ENCODE data around the gene ZNF224. TPM values are rescaled to one million over a fixed set of nuclear protein-coding genes. Genes with fewer than 3 reads are reported as not detected.

The ZNF224 gene
- total and polyA plus RNA-seq, 10 of the 15 experiments (the other 5 are each of a cell fraction or from before 2014, with no cell fraction given): 6.8 to 39.4 (median 17.2) TPM

- TF ChIP-seq ELK1 (IDR thresholded peaks at IDR 0.05; ENCODE audit: low read depth, low read length) (peak; percentile 69), TCF12 (IDR thresholded peaks at IDR 0.05; ENCODE audit: low read depth, low read length) (no peak)
- TF ChIP-seq, protein P1, sequence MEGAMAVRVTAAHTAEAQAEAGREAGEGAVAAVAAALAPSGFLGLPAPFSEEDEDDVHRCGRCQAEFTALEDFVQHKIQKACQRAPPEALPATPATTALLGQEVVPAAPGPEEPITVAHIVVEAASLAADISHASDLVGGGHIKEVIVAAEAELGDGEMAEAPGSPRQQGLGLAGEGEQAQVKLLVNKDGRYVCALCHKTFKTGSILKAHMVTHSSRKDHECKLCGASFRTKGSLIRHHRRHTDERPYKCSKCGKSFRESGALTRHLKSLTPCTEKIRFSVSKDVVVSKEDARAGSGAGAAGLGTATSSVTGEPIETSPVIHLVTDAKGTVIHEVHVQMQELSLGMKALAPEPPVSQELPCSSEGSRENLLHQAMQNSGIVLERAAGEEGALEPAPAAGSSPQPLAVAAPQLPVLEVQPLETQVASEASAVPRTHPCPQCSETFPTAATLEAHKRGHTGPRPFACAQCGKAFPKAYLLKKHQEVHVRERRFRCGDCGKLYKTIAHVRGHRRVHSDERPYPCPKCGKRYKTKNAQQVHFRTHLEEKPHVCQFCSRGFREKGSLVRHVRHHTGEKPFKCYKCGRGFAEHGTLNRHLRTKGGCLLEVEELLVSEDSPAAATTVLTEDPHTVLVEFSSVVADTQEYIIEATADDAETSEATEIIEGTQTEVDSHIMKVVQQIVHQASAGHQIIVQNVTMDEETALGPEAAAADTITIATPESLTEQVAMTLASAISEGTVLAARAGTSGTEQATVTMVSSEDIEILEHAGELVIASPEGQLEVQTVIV (IDR thresholded peaks at IDR 0.05; ENCODE audit: borderline replicate concordance, partially characterized antibody): peak; percentile 74
Measured at GRCh38 chr19:44113138-44113783, 19.1 kb downstream of the ZNF224 start, which contains the start of gene ZNF225 (continued).

- FAIRE-seq: no peak
Measured at GRCh38 chr19:44113784-44114390, 19.7 kb downstream of the ZNF224 start.

More at GRCh38 chr19:44113784-44114390, 19.7 kb downstream of the ZNF224 start:
- H3K36me3 ChIP-seq (ENCODE audit: control insufficient read depth in 2 of 2, insufficient read depth in 2 of 2, low read length in 1 of 2): peaks cover 0 to 3% of the 10 kb centered on the region in 2 experiments; a peak in 3 of 4 replicates
- peak overlapping the region; percentile 91 for H3K4me3 ChIP-seq
- H3K79me2 ChIP-seq (ENCODE audit: control insufficient read depth, insufficient read depth, low read length): peaks cover 10% of the 10 kb centered on the region
- H3K4me1 ChIP-seq (ENCODE audit: control insufficient read depth, insufficient read depth, low read length): no peaks in the 10 kb centered on the region
- peak overlapping the region; percentile 75 for H3K9ac ChIP-seq (ENCODE audit: control insufficient read depth, insufficient read depth, low read length)
- H2AFZ ChIP-seq (ENCODE audit: control insufficient read depth, low read depth, low read length): peak overlapping the region; percentile 98
- H3K27ac ChIP-seq (ENCODE audit: control insufficient read depth, insufficient read depth): peak overlapping the region; percentile 73
- H3K9me3 ChIP-seq (replicated peaks; ENCODE audit: control insufficient read depth, insufficient read depth, low read length): peaks cover 3% of the 10 kb centered on the region; the same call in 2 of the 3 replicates
- in situ Hi-C loops (cut with MboI): loop anchor here (5.0 kb wide), 1 partner anchor 188 kb away; no protein-coding TSS in a partner anchor
- peak overlapping the region; percentile 89 for H3K4me2 ChIP-seq (ENCODE audit: control insufficient read depth, insufficient read depth)
- ChIA-PET RAD21 (ENCODE audit: unreplicated experiment) (interaction anchor here (1.1 kb wide), 1 partner anchor 19 kb away, joined by 4 read pairs; no protein-coding TSS in a partner anchor), CTCF (interaction anchor here (1.1 to 1.5 kb wide), 2 partner anchors 19 to 34 kb away, joined by 3 to 11 read pairs; partner anchors contain the start of gene ZNF224), SMC1A (ENCODE audit: uncharacterized antibody, unreplicated experiment) (interaction anchor here (0.6 to 1.7 kb wide), 6 partner anchors 15 to 146 kb away, joined by 3 to 7 read pairs (median 4); partner anchors contain the start of genes ZNF226 and ZNF233), POLR2A (interaction anchor here (0.9 to 1.2 kb wide), 2 partner anchors 51 to 93 kb away, joined by 4 to 5 read pairs; partner anchors contain the start of gene ZNF226)
- TF ChIP-seq SUZ12 (IDR thresholded peaks at IDR 0.05; ENCODE audit: unreplicated experiment) (no peak), RB1 (IDR thresholded peaks at IDR 0.05; ENCODE audit: borderline replicate concordance) (no peak), STAT3 (IDR thresholded peaks at IDR 0.05; ENCODE audit: low read depth, low read length) (no peak), IKZF2 (IDR thresholded peaks at IDR 0.05) (no peak), BCL3 (IDR thresholded peaks at IDR 0.05; ENCODE audit: borderline replicate concordance, insufficient read depth, low read depth, low read length, poor library complexity, severe bottlenecking) (no peak), ELK1 (IDR thresholded peaks at IDR 0.05; ENCODE audit: low read depth, low read length) (no peak), HCFC1 (IDR thresholded peaks at IDR 0.05; ENCODE audit: low read length) (no peak), SMAD5 (IDR thresholded peaks at IDR 0.05; ENCODE audit: low read depth) (no peak), CREM (IDR thresholded peaks at IDR 0.05; ENCODE audit: low read depth) (no peak), CBX5 (IDR thresholded peaks at IDR 0.05; ENCODE audit: low read depth) (no peak), MAX (IDR thresholded peaks at IDR 0.05; ENCODE audit: low read depth, low read length) (no peak), LARP7 (IDR thresholded peaks at IDR 0.05) (no peak)
- no peaks in the 10 kb centered on the region for H3K27me3 ChIP-seq (replicated peaks in 1 of 2; ENCODE audit: control insufficient read depth in 2 of 2, insufficient read depth in 2 of 2, low read length in 1 of 2)
- ATAC-seq (peak; percentile 45), DNase-seq (ENCODE audit: low read depth, low spot score) (no peak)
- intact Hi-C loops (cut with micrococcal nuclease; ENCODE audit: unreplicated experiment): loop anchor here (1.0 to 2.0 kb wide), 2 partner anchors 19 to 51 kb away; partner anchors contain the start of gene ZNF226
- TSS peak; percentile 80 for BruUV-seq (replicated peaks)
- WGBS (ENCODE audit: insufficient coverage, insufficient replicate concordance, low lambda C conversion rate, missing lambda C conversion rate): 4% methylated on average over 18 of the region's 18 CpGs
- H4K20me1 ChIP-seq (ENCODE audit: control insufficient read depth, insufficient read depth): no peaks in the 10 kb centered on the region
